IMR-90 (cell line): ENCODE data around the gene MTUS2. TPM values are rescaled to one million over a fixed set of nuclear protein-coding genes. Genes with fewer than 3 reads are reported as not detected.

Experiments
- ATAC-seq: fragments of 200-7000 bp; cut with Tn5 transposase; 2 replicates; pipeline ENCODE4 v1.9.1; 2020; ENCODE audit warnings: low read depth, mild to moderate bottlenecking, moderate library complexity
- BruUV-seq: library from RNA; stranded (reverse); fragments of 400-500 nt; replicated peaks from 2 replicates; lab custom pipeline; 2021; lab: Mats Ljungman, UMichigan
- CTCF ChIA-PET: fragments of 300-600 bp; formaldehyde crosslinking; extraction: SDS; loops from one replicate; lab custom pipeline; 2021; ENCODE audit warnings: antibody characterized with exemption; lab: Yijun Ruan, JAX
- POLR2A ChIA-PET: fragments of 300-600 bp; sonication (Branson Sonifier 250); formaldehyde crosslinking; loops from one replicate; lab custom pipeline; 2022; ENCODE audit warnings: antibody characterized with exemption; ENCODE audit not compliant: unreplicated experiment; lab: Charles Lee
- DNase-seq: peaks from one replicate; pipeline ENCODE4 v3.0.0; 2013
- H2AFZ ChIP-seq: replicated peaks from 2 replicates; pipeline ENCODE3; 2013; ENCODE audit warnings: low read length, mild to moderate bottlenecking; ENCODE audit not compliant: poor library complexity
- H2AK5ac ChIP-seq: 2 replicates; pipeline ENCODE4 v1.6.1; 2013; ENCODE audit warnings: low read depth, low read length, inconsistent platforms
- H2AK9ac ChIP-seq: replicated peaks from 2 replicates; pipeline ENCODE3; 2013; ENCODE audit warnings: mild to moderate bottlenecking, low read depth, low read length, moderate library complexity; ENCODE audit not compliant: poor library complexity
- H2BK120ac ChIP-seq: 2 replicates; pipeline ENCODE4 v1.6.1; 2013; ENCODE audit warnings: low read depth, low read length, inconsistent platforms
- H2BK15ac ChIP-seq: 3 replicates; pipeline ENCODE4 v1.6.1; 2013; ENCODE audit warnings: low read depth, low read length, inconsistent platforms
- H2BK20ac ChIP-seq: 2 replicates; pipeline ENCODE4 v1.6.1; 2013; ENCODE audit warnings: low read depth, mild to moderate bottlenecking, inconsistent platforms, low read length, moderate library complexity
- H2BK5ac ChIP-seq: 2 replicates; pipeline ENCODE4 v1.6.1; 2013; ENCODE audit warnings: mild to moderate bottlenecking, low read depth, low read length, inconsistent platforms; ENCODE audit not compliant: poor library complexity, severe bottlenecking
- H3K14ac ChIP-seq: replicated peaks from 2 replicates; pipeline ENCODE4 v1.6.1; 2013; ENCODE audit warnings: low read depth, low read length, inconsistent platforms
- H3K18ac ChIP-seq: 2 replicates; pipeline ENCODE4 v1.6.1; 2013; ENCODE audit warnings: low read depth, low read length, control low read depth
- H3K23ac ChIP-seq: 2 replicates; pipeline ENCODE4 v1.6.1; 2013; ENCODE audit warnings: low read depth, low read length, inconsistent platforms
- H3K27ac ChIP-seq: 2 replicates; pipeline ENCODE4 v1.5.1; 2013; ENCODE audit warnings: mild to moderate bottlenecking, control low read depth, low read length; ENCODE audit not compliant: insufficient read depth
- H3K27me3 ChIP-seq: 2 replicates; pipeline ENCODE4 v1.6.1; 2013; ENCODE audit warnings: low read length; ENCODE audit not compliant: control insufficient read depth, insufficient read depth
- H3K36me3 ChIP-seq: 2 replicates; pipeline ENCODE4 v1.6.1; 2013; ENCODE audit warnings: low read length, mixed read lengths; ENCODE audit not compliant: control insufficient read depth, insufficient read depth
- H3K4ac ChIP-seq: 2 replicates; pipeline ENCODE4 v1.6.1; 2013; ENCODE audit warnings: low read depth, low read length, inconsistent platforms
- H3K4me1 ChIP-seq: 2 replicates; pipeline ENCODE4 v1.6.1; 2013; ENCODE audit warnings: low read length, mixed read lengths; ENCODE audit not compliant: control insufficient read depth, insufficient read depth
- H3K4me2 ChIP-seq: 2 replicates; pipeline ENCODE4 v1.6.1; 2013; ENCODE audit warnings: low read depth, mild to moderate bottlenecking, control low read depth, low read length, moderate library complexity
- H3K4me3 ChIP-seq: 2 replicates; pipeline ENCODE4 v1.5.1; 2013; ENCODE audit warnings: low read depth, mild to moderate bottlenecking, control low read depth, low read length, moderate library complexity; ENCODE audit not compliant: insufficient read depth
- H3K56ac ChIP-seq: 2 replicates; pipeline ENCODE4 v1.6.1; 2013; ENCODE audit warnings: low read length, inconsistent platforms; ENCODE audit not compliant: insufficient read depth; ENCODE audit errors: extremely low read depth
- H3K79me1 ChIP-seq, 2 experiments: 2 replicates each; pipeline ENCODE4 v1.6.1; 2013; ENCODE audit warnings: low read length in 2 of 2, inconsistent platforms in 1 of 2, low read depth in 1 of 2
- H3K9ac ChIP-seq: 2 replicates; pipeline ENCODE4 v1.6.1; 2013; ENCODE audit warnings: low read depth, low read length, control low read depth
- H3K9me1 ChIP-seq: 2 replicates; pipeline ENCODE4 v1.6.1; 2013; ENCODE audit warnings: low read length, inconsistent platforms; ENCODE audit not compliant: insufficient read depth
- H3K9me3 ChIP-seq: 2 replicates; pipeline ENCODE4 v1.6.1; 2013; ENCODE audit warnings: low read length; ENCODE audit not compliant: control insufficient read depth, insufficient read depth
- H4K20me1 ChIP-seq: 2 replicates; pipeline ENCODE4 v1.6.1; 2013; ENCODE audit warnings: low read length, inconsistent platforms; ENCODE audit not compliant: insufficient read depth
- H4K5ac ChIP-seq: 2 replicates; pipeline ENCODE4 v1.6.1; 2013; ENCODE audit warnings: mild to moderate bottlenecking, low read depth, low read length, control low read depth
- H4K8ac ChIP-seq, 2 experiments: 2 replicates each; pipeline ENCODE4 v1.6.1; 2013; ENCODE audit warnings: low read depth in 2 of 2, low read length in 2 of 2, control low read depth in 1 of 2, inconsistent platforms in 1 of 2
- H4K91ac ChIP-seq: 2 replicates; pipeline ENCODE4 v1.6.1; 2013; ENCODE audit warnings: low read depth, low read length, inconsistent platforms; ENCODE audit not compliant: insufficient read depth
- CHD1 ChIP-seq: IDR thresholded peaks from 2 replicates; pipeline ENCODE4 v1.6.1; 2012; ENCODE audit warnings: low read depth, low read length, improper control_type of control experiment
- FOS ChIP-seq: fragments of 150-350 bp; IDR thresholded peaks from 2 replicates; pipeline ENCODE4 v1.6.1; 2016; ENCODE audit warnings: low read depth, low read length
- RCOR1 ChIP-seq: IDR thresholded peaks from 2 replicates; pipeline ENCODE4 v1.6.1; 2012; ENCODE audit warnings: mild to moderate bottlenecking, low read length, improper control_type of control experiment; ENCODE audit not compliant: insufficient replicate concordance
- SMC3 ChIP-seq: fragments of 150-350 bp; IDR thresholded peaks from 2 replicates; pipeline ENCODE4 v1.6.1; 2016; ENCODE audit warnings: low read depth, mild to moderate bottlenecking, antibody characterized with exemption, low read length, moderate library complexity
- WGBS, 2 experiments: methylation state at CpG; one replicate each; pipeline versions ENCODE4 v1.1.5 to v1.1.7; 2013; ENCODE audit warnings: missing lambda C conversion rate in 2 of 2; ENCODE audit not compliant: insufficient read length in 1 of 2; ENCODE audit errors: extremely low coverage in 2 of 2; 5-methylcytosine and 5-hydroxymethylcytosine counted together
- dilution Hi-C: fragments of 300-500 bp; cut with HindIII; formaldehyde crosslinking; loops from one replicate; pipeline ENCODE4 v1.14.3; 2018; ENCODE audit warnings: low sequenced_read_pairs; ENCODE audit not compliant: unreplicated experiment
- in situ Hi-C: fragments of 300-500 bp; cut with MboI; formaldehyde crosslinking; loops from 3 replicates; pipeline ENCODE4 v1.14.3; 2019; ENCODE audit warnings: low sequenced_read_pairs, inconsistent platforms, mixed read lengths
- intact Hi-C: fragments of 100-400 bp; cut with micrococcal nuclease; formaldehyde crosslinking; loops from 2 replicates; pipeline ENCODE4 v1.10.0; 2022
- polyA plus RNA-seq, 3 experiments: library from polyadenylated mRNA; depleted of rRNA; stranded (reverse); fragments of >200 nt; gene quantifications; 2 replicates each; pipeline ENCODE4 v1.2.3, GENCODE V29; 2012; ENCODE audit warnings: low replicate concordance in 1 of 3
- total RNA-seq: library from RNA; depleted of rRNA; stranded (reverse); fragments of >200 nt; gene quantifications from 2 replicates; pipeline ENCODE4 v1.2.3, GENCODE V29; 2012
- TF ChIP-seq, protein P1 (sequence below): fragments of 150-350 bp; IDR thresholded peaks from 2 replicates; pipeline ENCODE4 v1.6.1; 2017; ENCODE audit warnings: mild to moderate bottlenecking, antibody characterized with exemption, low read length, low read depth
- TF ChIP-seq, protein P2 (sequence below): fragments of 150-350 bp; IDR thresholded peaks from 2 replicates; pipeline ENCODE4 v1.6.1; 2016; ENCODE audit warnings: low read depth, mild to moderate bottlenecking, low read length, moderate library complexity, borderline replicate concordance

Gene MTUS2
- total and polyA plus RNA-seq, 2 of the 4 experiments (the other 2 are of a cell fraction) = under 0.01 to 0.02 TPM

DNA sequence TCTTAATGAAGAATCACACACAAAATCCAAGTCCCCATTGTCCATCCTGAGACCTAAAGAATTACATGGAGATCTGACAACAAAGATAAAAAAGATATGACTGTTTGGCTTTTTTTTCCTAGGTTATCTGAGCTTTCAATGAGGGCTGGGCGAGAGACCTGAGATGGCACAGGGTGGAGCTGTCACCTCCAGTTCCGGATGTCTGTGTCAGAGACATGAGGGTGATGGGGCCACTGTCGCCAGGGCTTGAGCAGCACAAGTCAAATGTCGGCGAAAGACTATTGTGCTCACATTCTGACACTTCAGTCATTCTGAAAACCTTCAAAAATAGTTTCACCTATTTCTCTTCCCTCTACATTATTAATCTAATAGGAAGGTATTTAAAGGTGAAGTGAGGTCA, 709.6 kb downstream of the MTUS2 start:
- Histone ChIP-seq H4K91ac (no peak overlapping the region), H3K79me1 (peaks cover 18 to 57% of the 10 kb centered on the region in 2 experiments), H2BK15ac (no peak overlapping the region), H2AK9ac (no peak overlapping the region), H3K14ac (no peak overlapping the region), H3K4ac (no peak overlapping the region), H2BK5ac (no peak overlapping the region), H3K9me1 (no peaks in the 10 kb centered on the region; the same call in 1 of the 2 replicates), H3K9me3 (no peaks in the 10 kb centered on the region), H2BK20ac (no peak overlapping the region), H2AFZ (no peak overlapping the region), H3K27ac (no peak overlapping the region), H3K18ac (no peak overlapping the region), H2BK120ac (no peak overlapping the region), H3K36me3 (peaks cover 43% of the 10 kb centered on the region), H4K8ac (no peak overlapping the region), H3K4me3 (no peak overlapping the region), H2AK5ac (no peak overlapping the region), H4K5ac (no peak overlapping the region), H3K56ac (no peak overlapping the region), H3K4me2 (no peak overlapping the region), H3K27me3 (no peaks in the 10 kb centered on the region), H3K23ac (no peak overlapping the region), H3K9ac (no peak overlapping the region), H4K20me1 (0 out of 2 replicates have a peak, but pooled peaks cover 4% of the 10 kb centered on the region), H3K4me1 (no peaks in the 10 kb centered on the region)
- WGBS, 2 experiments = 92% methylated on average over 2 of the region's 5 CpGs; no CpG with 5 or more reads in 1 of the 2 experiments
- CTCF ChIA-PET = no interaction called here
- ATAC-seq = no peak
- in situ Hi-C loops = no loop called here
- intact Hi-C loops = no loop called here
- no TSS peak for BruUV-seq
- TF ChIP-seq SMC3 = no peak
- no peak for TF ChIP-seq FOS
- TF ChIP-seq RCOR1 = no peak
- TF ChIP-seq, protein P1, sequence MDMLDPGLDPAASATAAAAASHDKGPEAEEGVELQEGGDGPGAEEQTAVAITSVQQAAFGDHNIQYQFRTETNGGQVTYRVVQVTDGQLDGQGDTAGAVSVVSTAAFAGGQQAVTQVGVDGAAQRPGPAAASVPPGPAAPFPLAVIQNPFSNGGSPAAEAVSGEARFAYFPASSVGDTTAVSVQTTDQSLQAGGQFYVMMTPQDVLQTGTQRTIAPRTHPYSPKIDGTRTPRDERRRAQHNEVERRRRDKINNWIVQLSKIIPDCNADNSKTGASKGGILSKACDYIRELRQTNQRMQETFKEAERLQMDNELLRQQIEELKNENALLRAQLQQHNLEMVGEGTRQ = no peak
- TF ChIP-seq, protein P2, sequence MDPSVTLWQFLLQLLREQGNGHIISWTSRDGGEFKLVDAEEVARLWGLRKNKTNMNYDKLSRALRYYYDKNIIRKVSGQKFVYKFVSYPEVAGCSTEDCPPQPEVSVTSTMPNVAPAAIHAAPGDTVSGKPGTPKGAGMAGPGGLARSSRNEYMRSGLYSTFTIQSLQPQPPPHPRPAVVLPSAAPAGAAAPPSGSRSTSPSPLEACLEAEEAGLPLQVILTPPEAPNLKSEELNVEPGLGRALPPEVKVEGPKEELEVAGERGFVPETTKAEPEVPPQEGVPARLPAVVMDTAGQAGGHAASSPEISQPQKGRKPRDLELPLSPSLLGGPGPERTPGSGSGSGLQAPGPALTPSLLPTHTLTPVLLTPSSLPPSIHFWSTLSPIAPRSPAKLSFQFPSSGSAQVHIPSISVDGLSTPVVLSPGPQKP = no peak
- TF ChIP-seq CHD1 = no peak
- dilution Hi-C loops = no loop called here
- no peak for DNase-seq
- POLR2A ChIA-PET = no interaction called here
